LNCaP clone FGC (cell line): ENCODE measurements around the gene ORM1.

ENCODE experiments used
- DNase-seq: peaks from one replicate; pipeline ENCODE4 v3.0.0-alpha.2; 2011; ENCODE audit warnings: low read depth
- H3K4me3 ChIP-seq: 2 replicates; pipeline ENCODE4 v1.5.1; 2011; ENCODE audit warnings: mild to moderate bottlenecking, low read depth, low read length, control low read depth
- CTCF ChIP-seq: IDR thresholded peaks from 2 replicates; pipeline ENCODE4 v1.5.1; 2012; ENCODE audit warnings: mild to moderate bottlenecking; ENCODE audit not compliant: control insufficient read depth, insufficient read depth; ENCODE audit errors: extremely low read depth

The ORM1 gene

DNA sequence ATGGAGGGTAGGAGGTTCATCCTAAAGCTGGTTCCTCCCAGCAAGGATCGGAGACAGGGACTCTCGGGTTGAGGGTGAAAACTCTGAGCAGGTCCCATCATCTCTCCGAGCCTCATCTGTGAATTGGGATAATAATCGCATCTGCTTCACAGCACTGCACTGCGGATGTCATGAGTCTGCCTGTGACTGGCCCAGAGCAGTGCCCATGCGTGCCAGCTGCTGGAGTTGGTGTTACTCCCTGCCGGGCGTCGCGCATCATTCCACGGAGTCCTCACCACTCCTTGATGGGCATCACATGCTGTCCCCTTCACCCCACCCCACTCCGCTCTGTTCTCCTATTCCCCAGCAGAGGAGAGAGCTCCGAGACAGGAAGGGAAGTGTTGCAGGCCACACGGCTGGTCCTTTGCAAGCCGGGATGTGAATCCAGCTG lies 35.1 kb upstream of the ORM1 start:
- DNase-seq: no peak
- H3K4me3 ChIP-seq: no peak overlapping the region
- TF ChIP-seq CTCF: no peak

- DNase-seq: no peak
- no peak overlapping the region for H3K4me3 ChIP-seq
- TF ChIP-seq CTCF: no peak
Observed at GRCh38 chr9:114288193-114289091, 34.5 kb upstream of the ORM1 start.

GRCh38 chr9:114289106-114289505 lies 33.8 kb upstream of the ORM1 start:
- TF ChIP-seq CTCF: no peak
- DNase-seq: no peak
- no peak overlapping the region for H3K4me3 ChIP-seq

- no peak for DNase-seq
- H3K4me3 ChIP-seq: no peak overlapping the region
- no peak for TF ChIP-seq CTCF
Observed at GRCh38 chr9:114289571-114290481, 33.1 kb upstream of the ORM1 start.

GRCh38 chr9:114290561-114290986 lies 32.3 kb upstream of the ORM1 start:
- H3K4me3 ChIP-seq: no peak overlapping the region
- TF ChIP-seq CTCF: no peak
- no peak for DNase-seq

GRCh38 chr9:114291064-114291474 lies 31.8 kb upstream of the ORM1 start:
- peak; percentile 4 for DNase-seq
- no peak overlapping the region for H3K4me3 ChIP-seq
- peak; percentile 75 for TF ChIP-seq CTCF
